Endothelial cell (in vitro differentiated cells): Measurements from ENCODE around the gene SNCAIP. TPM values are rescaled to one million over a fixed set of nuclear protein-coding genes. Genes with fewer than 3 reads are reported as not detected.

ENCODE experiments used
- DNase-seq: peaks from one replicate; pipeline ENCODE4 v3.0.0; 2021; ENCODE audit warnings: low spot score
- H3K27ac Mint-ChIP-seq: one replicate; pipeline ENCODE4 v1.8.0; 2021; ENCODE audit warnings: mixed read lengths, inconsistent platforms; ENCODE audit not compliant: unreplicated experiment
- H3K27me3 Mint-ChIP-seq: one replicate; pipeline ENCODE4 v1.8.0; 2021; ENCODE audit warnings: mild to moderate bottlenecking, moderate library complexity, mixed read lengths, inconsistent platforms; ENCODE audit not compliant: unreplicated experiment
- H3K36me3 Mint-ChIP-seq: one replicate; pipeline ENCODE4 v1.8.0; 2021; ENCODE audit warnings: mild to moderate bottlenecking, low read depth, mixed read lengths, inconsistent platforms; ENCODE audit not compliant: unreplicated experiment
- H3K4me1 Mint-ChIP-seq: one replicate; pipeline ENCODE4 v1.8.0; 2021; ENCODE audit warnings: mild to moderate bottlenecking, mixed read lengths, inconsistent platforms; ENCODE audit not compliant: unreplicated experiment
- H3K4me3 Mint-ChIP-seq: one replicate; pipeline ENCODE4 v1.8.0; 2021; ENCODE audit warnings: mild to moderate bottlenecking, mixed read lengths, inconsistent platforms; ENCODE audit not compliant: unreplicated experiment
- H3K9me3 Mint-ChIP-seq: one replicate; pipeline ENCODE4 v1.8.0; 2021; ENCODE audit warnings: mixed read lengths, inconsistent platforms; ENCODE audit not compliant: unreplicated experiment
- total RNA-seq: library from RNA; stranded (reverse); fragmentation: NEBNext Ultra II Directional; extraction: Animal tissue kit (Norgen Biotek cat#: 25700); gene quantifications from one replicate; pipeline ENCODE4 v1.2.1, GENCODE V29; 2021; ENCODE audit not compliant: unreplicated experiment
- TF ChIP-seq, protein P1 (sequence below): fragments of 200-600 bp; sonication (generic); IDR thresholded peaks from one replicate; pipeline ENCODE4 v1.5.0; 2021; ENCODE audit warnings: antibody characterized with exemption; ENCODE audit not compliant: unreplicated experiment

Gene SNCAIP
- total RNA-seq, 1 donor from 2014 or later: 254 TPM

DNA sequence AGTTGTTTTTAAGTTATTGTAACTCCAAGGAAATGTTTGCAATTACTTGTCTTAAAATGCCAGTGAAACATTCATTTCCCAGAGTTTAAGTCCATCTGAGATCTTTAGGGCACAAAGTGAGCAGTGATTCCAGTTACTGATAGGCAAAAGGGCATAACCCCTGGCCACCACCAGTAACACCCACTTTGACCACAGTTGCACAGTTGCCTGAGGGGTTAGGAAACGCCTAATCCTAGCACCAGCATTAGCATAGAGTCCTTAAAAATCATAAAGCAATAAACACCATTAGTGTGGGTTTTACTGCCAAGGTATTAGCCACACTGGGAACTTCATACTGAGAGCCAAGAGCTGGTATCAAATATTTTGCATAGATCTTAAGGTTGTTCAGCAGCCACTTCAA lies 143.9 kb downstream of the SNCAIP start:
- Mint-ChIP-seq H3K36me3 (peaks cover 59% of the 10 kb centered on the region), H3K9me3 (no peaks in the 10 kb centered on the region), H3K27me3 (peaks cover 4% of the 10 kb centered on the region), H3K4me3 (no peak overlapping the region), H3K4me1 (peaks cover 13% of the 10 kb centered on the region), H3K27ac (no peak overlapping the region)
- no peak for DNase-seq
- TF ChIP-seq, protein P1, sequence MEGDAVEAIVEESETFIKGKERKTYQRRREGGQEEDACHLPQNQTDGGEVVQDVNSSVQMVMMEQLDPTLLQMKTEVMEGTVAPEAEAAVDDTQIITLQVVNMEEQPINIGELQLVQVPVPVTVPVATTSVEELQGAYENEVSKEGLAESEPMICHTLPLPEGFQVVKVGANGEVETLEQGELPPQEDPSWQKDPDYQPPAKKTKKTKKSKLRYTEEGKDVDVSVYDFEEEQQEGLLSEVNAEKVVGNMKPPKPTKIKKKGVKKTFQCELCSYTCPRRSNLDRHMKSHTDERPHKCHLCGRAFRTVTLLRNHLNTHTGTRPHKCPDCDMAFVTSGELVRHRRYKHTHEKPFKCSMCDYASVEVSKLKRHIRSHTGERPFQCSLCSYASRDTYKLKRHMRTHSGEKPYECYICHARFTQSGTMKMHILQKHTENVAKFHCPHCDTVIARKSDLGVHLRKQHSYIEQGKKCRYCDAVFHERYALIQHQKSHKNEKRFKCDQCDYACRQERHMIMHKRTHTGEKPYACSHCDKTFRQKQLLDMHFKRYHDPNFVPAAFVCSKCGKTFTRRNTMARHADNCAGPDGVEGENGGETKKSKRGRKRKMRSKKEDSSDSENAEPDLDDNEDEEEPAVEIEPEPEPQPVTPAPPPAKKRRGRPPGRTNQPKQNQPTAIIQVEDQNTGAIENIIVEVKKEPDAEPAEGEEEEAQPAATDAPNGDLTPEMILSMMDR: no peak

DNA sequence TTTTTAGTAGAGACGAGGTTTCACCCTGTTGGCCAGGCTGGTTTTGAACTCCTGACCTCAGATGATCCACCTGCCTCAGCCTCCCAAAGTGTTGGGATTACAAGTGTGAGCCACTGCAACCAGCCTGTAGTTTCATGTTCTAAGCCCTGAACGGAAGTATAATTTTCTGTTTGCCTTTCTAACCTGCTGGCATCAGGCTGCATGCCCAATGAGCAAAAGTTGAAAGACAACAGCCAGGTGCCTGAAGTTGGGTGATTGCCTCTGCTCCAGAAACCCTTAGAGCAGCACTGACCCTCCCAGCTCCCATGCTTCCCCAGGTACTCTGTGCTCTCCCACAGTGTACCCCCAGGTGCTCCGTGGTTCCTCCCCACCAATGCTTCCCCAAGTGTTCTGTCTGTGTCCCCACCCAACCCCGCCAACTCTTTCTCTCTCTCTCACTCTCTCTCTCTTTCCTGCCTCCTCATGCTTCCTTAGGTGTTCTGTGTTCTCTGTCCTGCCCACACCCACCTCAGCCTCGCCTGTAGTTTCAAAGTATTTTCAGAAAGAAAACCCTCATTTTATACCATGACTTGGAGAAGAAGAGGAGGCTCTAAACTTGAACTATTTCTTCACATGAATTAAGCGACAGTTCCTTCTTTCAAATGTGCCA lies 145.3 kb downstream of the SNCAIP start:
- TF ChIP-seq, protein P1: no peak
- Mint-ChIP-seq H3K4me1 (peaks cover 13% of the 10 kb centered on the region), H3K36me3 (peaks cover 49% of the 10 kb centered on the region), H3K4me3 (no peak overlapping the region), H3K27me3 (peaks cover 6% of the 10 kb centered on the region), H3K27ac (peak overlapping the region; percentile 22), H3K9me3 (no peaks in the 10 kb centered on the region)
- DNase-seq: no peak

DNA sequence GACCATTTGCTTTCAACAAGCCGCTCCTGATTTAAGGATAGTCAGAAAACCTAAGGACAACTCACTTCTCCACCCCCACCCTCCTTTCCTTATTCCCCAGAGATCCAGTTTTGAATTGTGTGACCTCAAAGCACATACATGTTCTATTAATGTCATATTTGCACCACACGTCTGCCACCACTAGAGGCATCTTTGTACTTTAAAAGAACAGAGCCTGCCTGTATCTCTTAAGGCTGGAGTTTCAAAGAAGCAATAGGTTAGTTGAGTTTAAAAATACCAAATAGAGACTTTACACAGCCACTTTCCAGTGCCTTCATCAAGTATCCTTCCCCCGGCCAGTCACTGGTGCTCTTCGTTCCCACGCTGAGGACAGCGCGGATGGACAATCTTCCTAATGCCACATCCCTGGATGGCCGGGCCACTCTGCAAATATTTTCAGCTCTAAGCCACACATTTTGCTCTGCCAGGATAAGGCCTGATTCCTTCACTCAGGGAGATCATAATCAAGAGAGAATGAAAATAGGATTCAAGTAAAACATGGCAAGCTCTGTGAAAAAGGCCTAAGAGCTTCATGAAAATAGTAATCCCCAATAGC lies 146.3 kb downstream of the SNCAIP start:
- H3K27me3 Mint-ChIP-seq: peaks cover 7% of the 10 kb centered on the region
- H3K27ac Mint-ChIP-seq: no peak overlapping the region
- H3K9me3 Mint-ChIP-seq: no peaks in the 10 kb centered on the region
- peaks cover 13% of the 10 kb centered on the region for H3K4me1 Mint-ChIP-seq
- DNase-seq: no peak
- peak overlapping the region; percentile 59 for H3K4me3 Mint-ChIP-seq
- H3K36me3 Mint-ChIP-seq: peaks cover 42% of the 10 kb centered on the region
- TF ChIP-seq, protein P1: peak; percentile 77

DNA sequence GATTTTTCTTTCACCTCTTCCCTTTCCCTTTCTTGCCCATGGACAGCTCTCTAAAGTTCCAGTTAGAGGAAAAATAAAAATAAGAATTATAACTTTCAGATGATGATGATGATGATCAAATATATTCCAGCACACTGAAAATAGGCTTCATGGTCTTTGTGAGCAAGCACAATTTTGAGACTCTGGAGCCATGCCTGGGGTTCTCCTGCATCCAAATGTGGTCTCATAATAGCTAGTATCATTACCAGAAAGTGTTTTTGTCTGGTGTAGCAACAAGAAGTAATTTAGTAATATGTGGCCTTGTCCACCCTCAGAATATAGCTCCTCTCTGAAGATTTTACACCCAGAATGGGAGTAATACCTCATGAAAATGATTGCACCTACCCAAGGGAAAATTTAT lies 150.4 kb downstream of the SNCAIP start:
- H3K4me1 Mint-ChIP-seq: peaks cover 11% of the 10 kb centered on the region
- TF ChIP-seq, protein P1: no peak
- no peaks in the 10 kb centered on the region for H3K9me3 Mint-ChIP-seq
- peaks cover 58% of the 10 kb centered on the region for H3K36me3 Mint-ChIP-seq
- H3K27ac Mint-ChIP-seq: no peak overlapping the region
- H3K27me3 Mint-ChIP-seq: peaks cover 6% of the 10 kb centered on the region
- no peak overlapping the region for H3K4me3 Mint-ChIP-seq
- no peak for DNase-seq

DNA sequence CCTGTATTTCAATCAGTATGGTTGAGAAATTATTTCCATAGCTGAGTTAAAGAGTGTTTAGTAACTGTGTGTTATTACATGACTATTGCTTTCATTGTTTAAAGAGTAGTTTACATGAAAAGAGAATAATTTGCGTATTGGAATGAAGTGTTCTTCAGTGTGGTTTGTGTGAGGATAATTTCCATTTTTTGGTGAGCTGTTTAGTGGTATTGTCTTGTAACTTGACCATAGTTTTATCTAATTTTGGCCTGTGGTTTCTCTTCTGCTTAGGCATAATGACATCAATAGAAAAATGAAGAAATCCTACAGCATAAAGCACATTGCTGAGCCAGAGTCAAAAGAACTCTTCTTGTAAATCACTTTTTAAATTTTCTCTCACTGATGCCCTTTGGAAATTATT lies 151.2 kb downstream of the SNCAIP start:
- TF ChIP-seq, protein P1: no peak
- H3K9me3 Mint-ChIP-seq: no peaks in the 10 kb centered on the region
- H3K4me1 Mint-ChIP-seq: peaks cover 3% of the 10 kb centered on the region
- H3K27ac Mint-ChIP-seq: no peak overlapping the region
- peaks cover 4% of the 10 kb centered on the region for H3K27me3 Mint-ChIP-seq
- H3K4me3 Mint-ChIP-seq: no peak overlapping the region
- no peak for DNase-seq
- peaks cover 55% of the 10 kb centered on the region for H3K36me3 Mint-ChIP-seq
